Ramos (cell line): ENCODE results near the gene ELN.

Experiments used
- in situ Hi-C: fragments of 300-500 bp; cut with MboI; formaldehyde crosslinking; loops from one replicate; pipeline ENCODE4 v1.14.3; 2022; ENCODE audit warnings: low sequenced_read_pairs; ENCODE audit not compliant: unreplicated experiment

ELN gene

DNA sequence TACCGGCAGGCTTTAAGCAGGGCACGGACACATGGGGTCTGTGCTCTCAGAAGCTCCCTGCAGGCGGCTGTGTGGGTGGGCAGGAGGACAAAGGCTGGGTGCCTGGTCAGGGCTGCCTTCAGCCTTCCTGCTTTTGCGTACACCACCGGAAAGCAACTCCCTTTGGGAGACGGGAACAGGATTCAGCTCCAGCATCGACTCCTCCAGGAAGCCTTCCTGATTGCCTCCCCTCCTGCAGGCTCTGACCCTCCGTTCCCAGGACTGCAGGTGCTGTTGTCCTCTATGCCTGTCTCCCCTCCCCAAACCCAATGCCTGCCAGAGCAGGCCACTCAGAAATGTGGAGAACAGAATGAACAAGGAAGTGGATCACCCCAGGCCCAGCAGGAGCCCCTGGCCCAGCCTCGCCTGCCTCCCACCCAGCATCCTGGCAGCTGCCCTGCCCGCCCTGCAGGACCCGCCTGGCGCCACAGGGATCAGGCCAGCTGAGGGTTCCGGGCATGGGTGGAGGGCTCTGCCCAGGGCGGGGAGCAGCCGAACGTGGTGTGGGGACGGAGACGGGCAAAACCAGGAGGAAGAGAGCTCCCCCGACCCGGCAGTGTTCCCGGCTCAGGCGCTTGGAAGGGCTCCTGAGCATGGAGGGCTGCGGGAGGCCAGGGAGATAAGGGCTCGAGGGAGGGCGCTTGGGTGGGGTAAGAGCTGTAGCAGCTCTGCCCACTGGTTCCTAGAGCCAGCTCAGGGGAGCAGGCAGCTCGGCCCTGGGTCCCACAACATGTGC is 6.2 kb upstream of the ELN start:
- in situ Hi-C loops: no loop called here

DNA sequence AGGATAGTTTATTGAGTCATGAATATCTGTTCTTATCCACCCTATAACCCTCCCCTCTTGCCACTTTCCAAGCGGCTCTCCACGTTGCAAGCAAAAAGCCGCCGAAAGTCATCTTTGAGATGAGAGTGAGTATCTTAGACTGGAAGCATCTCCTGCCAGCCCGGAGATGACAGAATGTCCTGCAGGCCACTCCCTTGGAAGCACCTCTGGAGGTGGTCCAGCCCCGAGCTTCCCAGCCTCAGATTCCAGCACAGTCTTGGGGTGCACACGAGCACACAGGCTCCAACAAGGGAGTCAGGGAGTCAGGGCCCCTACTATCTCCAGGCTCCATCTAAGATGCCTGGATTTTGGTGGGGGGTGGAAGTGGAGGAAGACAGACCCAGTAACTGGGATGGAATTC is 5.5 kb upstream of the ELN start:
- in situ Hi-C loops: no loop called here

DNA sequence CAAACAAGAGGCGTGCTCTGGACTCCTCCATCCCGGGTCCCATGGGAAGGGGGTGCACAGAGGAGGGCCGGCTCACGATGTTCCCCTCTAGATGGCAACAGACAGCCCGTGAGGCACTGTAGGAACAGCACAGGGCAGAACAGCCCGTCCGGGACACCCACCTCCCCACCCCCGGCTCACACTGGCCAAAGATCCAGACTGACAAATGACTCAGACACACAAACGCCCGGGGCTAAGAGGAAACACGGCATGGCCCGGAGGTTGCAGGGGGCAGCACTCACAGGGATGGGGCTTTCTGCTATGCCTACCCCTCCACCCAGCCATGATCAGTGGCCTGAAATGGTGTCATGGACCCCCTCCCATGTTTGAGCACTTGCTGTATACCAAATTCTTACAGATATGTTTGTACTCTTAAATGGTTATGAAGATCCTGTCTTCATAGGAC is 4.9 kb upstream of the ELN start:
- in situ Hi-C loops: no loop called here

DNA sequence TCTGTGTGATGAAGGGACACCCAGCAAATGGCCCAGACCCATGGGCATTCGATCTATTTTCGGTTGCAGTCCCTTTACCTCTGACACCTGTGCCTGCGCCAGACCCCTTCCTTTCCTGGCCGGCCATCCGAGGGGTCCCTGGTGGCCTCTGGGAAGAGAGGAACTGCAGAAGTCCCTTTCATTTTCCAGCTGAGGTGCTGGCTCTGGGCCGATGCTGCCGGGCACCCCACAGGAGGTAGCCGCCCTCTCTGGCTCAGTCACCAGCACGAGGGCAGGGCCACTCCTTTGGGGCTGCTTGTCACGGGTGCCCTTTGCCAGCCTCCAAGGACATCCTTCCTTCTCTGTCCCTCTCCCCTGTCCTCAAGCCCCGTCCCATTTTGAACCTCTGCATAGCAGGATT is 4.2 kb upstream of the ELN start:
- in situ Hi-C loops: no loop called here

DNA sequence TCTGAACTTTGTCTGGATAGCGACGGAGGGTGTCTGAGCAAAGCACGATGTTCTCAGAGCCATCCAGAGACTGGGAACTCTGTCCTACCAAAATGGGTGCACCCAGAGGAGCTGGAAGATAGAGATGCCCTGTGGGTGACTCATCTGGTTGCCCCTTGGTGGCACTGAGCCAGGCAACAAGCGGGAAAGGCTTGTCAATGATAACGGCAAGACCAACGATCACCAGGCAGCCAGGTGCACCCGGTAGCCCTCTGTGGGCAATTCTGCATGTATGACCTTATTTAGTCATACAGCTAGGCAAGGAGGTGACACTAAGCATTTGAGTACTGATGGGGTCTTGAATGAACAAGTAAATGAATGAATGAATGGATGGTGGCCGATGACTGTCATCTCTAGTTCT is 2.8 kb upstream of the ELN start:
- in situ Hi-C loops: loop anchor here (25.0 kb wide), 1 partner anchor 537 kb away; no protein-coding TSS in a partner anchor

DNA sequence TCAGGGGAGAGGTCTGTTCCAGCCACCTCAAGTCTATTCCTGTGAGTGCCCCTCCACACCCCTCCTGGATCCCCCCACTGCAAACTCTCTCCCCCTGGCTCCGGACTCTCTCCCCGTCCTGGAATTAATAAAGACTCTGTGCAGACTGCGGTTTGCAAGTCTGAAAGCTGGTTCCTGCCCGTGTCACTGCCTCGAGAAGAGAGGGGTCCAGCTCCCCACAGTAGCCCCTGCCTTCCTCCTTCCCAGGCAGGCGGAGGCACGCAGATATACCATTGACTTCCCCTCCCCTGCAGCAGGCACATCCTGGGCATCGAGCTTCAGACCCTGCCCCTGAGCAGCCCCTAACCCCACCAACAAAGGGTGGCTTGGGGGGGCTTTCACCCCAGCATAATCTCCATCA is 2.2 kb upstream of the ELN start:
- in situ Hi-C loops: loop anchor here (25.0 kb wide), 1 partner anchor 537 kb away; no protein-coding TSS in a partner anchor

DNA sequence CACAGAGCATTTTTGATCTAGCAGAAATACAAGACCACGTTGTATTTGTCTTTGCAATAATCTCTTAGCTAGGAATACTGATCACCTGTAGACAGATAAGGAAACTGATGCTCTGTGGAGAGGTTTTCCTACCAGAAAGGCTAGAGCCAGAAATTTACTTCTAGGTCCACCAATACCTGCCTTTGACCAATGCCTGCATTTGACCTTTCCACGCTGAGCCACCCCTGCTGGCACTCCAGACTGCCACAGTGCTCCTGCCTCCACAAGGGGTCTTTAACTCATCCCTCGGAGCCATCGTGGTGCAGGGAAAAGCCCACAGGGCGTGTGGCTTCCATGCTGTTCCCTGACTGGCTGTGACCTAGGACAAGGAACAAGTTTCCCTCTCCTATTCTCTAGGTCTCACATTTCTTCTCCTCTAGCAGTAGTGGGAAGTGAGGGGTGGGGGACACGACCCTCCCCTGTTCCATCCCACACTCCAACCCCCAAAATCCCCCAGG is 1.5 kb upstream of the ELN start:
- in situ Hi-C loops: loop anchor here (25.0 kb wide), 1 partner anchor 536 kb away; no protein-coding TSS in a partner anchor

DNA sequence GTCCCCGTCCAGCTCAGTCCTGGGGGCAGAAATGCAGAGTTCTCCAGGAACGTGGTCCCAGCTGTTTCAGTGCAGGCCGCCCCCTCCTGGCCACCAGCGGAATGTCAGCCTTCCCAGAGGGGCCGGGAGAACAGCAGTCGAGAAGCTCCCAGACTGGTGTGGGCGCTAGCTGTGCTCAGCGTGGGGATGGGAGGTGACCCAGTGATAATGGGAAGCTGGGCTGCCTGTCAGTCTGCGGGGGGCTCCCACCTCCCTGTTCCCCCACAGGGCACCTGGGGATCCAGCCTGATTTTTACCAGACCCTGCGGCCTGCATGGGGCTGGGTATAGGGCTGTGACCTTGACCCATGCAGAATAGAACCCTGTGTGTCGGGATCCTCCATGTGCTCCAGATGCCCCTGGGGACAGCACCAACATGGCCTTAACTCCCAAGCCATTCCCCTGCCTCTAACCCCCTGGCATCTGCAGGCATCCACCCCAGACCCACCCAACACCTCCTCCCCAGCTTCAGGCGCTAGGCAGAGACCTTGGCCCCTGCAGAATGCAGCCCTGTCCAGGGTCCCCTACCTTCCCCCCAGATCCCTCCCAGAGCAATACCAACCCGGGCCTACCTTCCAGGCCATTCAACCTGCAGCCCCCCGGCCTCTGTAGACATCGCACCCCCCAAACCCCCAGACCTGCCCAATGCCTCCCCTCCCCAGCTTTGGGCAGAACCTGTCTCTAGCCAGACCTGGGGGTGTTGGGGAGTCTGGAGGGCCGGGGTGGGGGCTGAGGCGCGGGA is 880 bp upstream of the ELN start:
- in situ Hi-C loops: loop anchor here (25.0 kb wide), 1 partner anchor 535 kb away; no protein-coding TSS in a partner anchor

DNA sequence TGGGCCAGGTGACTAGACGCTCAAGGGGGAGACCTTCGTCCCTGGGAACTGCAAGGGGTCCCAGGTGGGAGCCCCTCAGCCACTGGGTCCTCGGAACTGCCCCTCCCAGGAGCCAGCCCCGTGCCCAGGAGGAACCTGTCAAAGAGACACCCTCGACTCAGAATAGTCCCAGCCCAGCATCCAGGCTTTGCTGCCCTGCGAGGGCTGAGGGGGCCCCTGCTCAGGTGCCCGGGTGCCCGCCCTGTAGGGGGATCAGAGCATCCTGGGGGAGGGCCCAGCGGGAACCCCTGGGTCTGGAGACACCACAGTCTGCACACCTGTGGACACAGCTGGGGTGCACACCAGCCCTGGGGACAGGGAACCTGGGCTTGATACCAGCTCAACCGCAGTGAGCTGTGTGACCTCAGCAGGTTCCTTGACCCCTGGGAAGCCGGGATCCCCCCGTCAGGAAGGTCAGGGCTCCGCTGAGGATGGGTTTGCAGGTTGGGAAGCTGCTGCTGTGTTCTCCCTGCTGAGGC is 407 bp downstream of the ELN start:
- in situ Hi-C loops: loop anchor here (25.0 kb wide), 1 partner anchor 534 kb away; no protein-coding TSS in a partner anchor

DNA sequence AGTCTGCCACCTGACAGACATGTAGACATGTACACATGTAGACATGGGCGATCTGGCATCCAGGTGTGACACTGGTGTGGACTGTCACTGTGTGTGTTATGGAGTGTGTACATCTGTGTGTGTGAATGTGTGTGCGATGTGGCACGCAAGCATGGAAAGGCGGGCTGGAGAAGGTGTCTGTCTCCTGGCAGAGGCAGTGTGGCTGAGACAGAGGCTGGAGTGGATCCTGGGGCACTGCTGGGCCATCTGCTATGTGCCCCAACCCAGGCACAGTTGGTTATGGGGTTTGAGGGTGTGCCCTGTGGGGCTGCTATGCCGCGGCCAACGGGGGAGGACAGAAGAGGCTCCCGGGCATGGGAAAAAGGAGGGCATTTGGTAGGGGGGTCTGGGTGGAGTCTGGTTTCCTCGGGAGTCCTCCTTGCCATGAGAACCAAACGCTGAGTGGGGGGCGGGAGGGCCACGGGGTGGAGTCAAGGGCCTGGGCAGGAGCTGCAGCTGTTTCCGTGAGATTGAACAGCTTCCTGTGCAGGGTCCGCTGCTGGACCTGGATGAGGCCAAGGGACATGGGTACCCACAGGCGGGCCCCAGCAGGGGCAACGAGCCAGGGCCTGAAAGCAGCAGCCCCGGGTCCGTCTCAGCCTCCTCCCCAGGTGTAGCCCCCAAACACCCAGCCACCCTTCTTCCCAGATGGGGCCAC is 1.3 kb downstream of the ELN start:
- in situ Hi-C loops: loop anchor here (25.0 kb wide), 1 partner anchor 533 kb away; no protein-coding TSS in a partner anchor

DNA sequence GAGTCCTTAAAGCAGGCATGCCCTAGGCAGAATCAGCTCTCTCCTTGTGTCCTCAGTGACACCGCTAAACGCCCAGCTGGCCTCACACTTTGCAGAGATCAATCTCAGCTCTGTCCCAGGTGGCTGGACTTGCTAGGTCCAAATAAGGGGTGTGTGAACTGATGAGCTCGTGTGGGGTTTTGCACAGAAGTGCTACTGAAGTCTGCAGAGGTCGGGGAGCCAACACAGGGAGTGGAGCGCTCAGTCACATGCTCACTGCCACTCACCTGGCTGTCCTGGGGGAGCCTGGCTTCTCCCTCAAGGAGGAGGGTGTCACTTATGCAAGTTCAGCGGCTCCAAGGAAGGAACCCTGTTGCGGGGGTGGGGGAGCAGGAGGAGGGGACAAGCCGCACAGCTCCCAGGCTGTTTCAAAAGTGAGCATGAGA is 2.0 kb downstream of the ELN start:
- in situ Hi-C loops: loop anchor here (25.0 kb wide), 1 partner anchor 532 kb away; no protein-coding TSS in a partner anchor

DNA sequence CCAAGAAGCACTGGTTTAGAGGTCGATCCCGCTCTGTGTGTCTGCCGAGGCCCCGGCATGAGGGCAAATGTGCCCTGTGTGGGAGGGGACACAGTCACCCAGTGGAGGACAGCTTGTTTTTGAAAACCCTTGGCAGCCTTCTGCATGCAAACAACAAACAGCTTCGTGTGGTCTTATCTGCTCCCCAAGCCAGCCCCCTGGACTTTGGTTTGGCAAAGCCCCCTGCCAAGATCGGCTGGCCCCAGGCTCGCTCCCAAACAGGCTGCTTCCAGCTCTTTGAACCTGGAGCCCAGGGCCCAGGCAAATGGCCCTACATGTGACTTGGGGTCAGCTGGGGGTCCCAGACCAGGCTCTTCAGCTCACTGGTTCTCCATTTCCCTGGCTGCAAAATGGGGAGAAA is 2.9 kb downstream of the ELN start:
- in situ Hi-C loops: loop anchor here (25.0 kb wide), 1 partner anchor 531 kb away; no protein-coding TSS in a partner anchor

DNA sequence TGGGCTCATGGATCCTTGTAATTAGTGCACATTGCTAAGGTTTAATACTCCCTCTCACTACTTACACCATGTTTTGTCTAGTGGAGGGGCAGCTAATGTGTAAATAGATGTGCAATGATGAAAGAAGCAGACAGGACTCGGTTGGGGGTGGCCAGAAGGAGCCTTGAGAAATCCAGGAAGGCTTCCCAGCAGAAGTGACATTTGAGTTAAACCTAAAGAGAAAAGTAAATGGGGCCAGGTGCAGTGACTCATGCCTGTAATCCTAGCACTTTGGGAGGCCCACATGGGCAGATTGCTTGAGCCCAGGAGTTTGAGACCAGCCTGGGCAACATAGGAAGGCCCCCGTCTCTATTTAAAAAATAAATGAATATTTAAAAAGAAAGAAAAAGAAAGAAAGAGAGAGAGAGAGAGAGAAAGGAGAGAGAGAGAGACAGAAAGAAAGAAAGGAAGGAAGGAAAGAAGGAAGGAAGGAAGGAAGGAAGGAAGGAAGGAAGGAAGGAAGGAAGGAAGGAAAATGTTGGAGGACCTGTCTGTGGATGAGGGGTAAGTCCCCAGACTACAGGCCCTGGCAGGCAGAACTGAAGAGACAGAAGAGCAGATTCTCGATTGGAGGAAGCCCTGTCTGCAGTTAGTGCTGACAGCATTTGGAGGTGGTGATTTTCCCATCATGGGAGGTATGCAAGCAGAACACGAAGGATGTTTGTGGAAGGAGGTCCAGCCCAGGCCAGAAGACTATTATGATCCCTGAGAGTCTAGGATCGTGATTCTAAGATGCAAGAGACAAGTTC is 3.6 kb downstream of the ELN start:
- in situ Hi-C loops: loop anchor here (25.0 kb wide), 1 partner anchor 531 kb away; no protein-coding TSS in a partner anchor

DNA sequence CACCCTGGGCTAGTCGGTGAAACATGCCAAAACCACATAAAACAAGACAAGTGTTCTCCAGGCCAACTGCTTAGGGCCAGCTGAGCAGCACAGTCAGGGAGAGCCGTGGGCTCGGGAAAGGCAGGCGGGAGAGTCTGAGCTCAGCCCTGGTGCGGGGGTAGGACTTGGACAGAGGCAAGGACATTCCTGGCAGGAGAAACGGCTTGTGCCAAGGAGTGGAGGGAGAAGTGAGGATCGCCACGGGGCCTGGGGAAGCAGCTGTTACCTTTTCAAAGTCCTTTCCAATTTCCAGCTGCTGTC is 4.2 kb downstream of the ELN start:
- in situ Hi-C loops: loop anchor here (25.0 kb wide), 1 partner anchor 530 kb away; no protein-coding TSS in a partner anchor

DNA sequence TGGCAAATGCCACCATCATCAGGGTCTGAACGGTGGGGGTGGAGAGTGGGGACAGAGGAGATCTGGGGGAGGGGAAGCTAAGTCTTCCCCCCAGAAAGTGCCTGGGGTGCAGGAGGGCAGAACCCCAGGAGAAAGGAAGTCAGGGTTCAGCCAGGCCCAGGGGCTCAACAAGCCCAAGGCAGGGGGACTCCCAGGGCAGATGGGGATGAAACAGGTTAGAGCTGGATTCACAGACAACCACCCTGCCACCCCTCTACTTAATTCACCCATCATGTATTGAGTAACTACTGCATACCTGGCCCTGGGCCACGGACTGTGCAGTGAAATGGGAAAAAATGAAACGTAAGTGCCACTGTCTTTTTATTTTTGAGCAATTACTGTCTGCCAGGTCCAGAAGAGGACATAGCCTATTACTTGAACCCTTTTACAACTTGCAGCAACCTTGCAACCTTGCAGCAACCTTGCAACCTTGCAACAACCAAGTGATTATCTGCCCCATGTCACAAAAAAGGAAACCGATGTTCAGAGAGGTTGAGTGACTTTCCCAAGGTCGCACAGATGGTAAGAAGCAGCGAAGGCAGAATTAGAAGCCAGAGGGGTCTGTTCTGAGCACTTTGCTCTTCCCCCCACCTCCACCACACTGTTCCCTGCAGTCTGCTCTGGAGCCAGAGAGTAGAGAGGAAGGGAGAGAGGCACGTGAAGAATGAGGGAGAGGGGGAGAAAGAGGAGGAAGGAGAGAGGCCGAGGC is 4.8 kb downstream of the ELN start:
- in situ Hi-C loops: loop anchor here (25.0 kb wide), 1 partner anchor 530 kb away; no protein-coding TSS in a partner anchor

DNA sequence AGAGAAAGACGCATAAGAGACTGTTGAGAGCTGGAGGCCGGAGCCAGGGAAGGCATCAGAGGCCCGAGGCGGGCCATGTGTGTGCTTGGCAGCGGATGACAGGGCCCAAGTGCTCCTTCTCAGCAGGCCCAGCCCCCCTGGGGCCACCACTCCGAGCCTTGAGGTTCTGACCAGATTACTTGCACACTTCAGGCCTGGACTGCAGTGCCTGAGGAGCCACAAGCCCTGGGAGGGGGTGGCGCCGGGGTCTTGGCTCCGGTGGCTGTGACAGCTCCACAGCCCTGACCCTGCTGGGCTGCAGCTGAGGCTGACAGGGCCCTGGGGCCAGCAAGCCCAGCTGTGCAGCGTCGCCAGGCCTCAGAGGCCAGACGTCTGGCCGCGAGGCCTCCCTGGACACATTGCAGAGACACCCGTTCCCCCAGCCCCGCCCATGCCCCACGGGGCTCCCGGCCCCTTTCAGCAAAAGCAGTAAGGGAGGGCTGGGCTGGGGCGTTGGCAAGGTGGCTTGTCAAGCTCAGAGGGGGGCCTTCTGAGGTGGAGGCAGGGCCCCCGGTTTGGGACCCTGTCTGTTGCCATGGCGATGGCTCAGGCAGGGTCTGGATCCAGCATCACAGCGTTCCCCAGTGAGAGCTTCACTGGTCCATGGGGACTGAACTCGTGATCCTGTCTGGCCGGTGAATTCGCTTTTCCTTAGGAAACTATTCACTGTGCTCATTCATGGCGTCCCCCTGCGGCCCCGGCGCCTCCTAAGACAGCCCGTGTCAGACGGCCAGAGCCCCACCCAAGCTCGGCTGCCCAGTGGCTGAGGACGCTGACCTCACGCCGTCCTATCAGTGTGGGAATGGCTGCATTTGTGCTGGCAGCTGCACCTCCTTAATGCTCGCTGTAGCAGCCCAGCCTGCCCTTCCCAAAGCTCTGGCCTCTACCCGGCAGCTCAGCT is 5.7 kb downstream of the ELN start:
- in situ Hi-C loops: loop anchor here (25.0 kb wide), 1 partner anchor 529 kb away; no protein-coding TSS in a partner anchor

DNA sequence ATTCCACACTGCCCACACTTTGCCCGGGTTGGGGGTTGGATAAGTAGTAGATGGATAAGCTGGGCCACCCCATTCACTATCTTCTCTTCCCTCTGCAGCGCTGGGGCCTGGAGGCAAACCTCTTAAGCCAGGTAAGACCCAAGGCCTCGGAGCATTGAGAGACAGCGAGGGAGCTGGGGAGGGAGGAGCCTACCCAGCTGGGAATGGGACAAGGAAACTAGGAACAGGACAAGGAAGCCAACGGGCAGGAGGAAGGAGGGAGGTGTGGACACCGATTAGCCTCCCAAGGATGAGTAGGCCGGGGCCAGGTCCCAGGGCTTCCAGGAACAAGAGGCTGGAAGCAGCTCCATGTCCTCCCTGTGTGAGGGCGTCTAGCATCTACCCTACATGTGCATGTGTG is 9.6 kb downstream of the ELN start:
- in situ Hi-C loops: loop anchor here (25.0 kb wide), 1 partner anchor 525 kb away; no protein-coding TSS in a partner anchor
